Transverse colon (tissue), 4 donors: ENCODE data around the gene IL6R.
A peak's percentile ranks its signal among the peaks of the same experiment; 100 is the strongest.

ENCODE experiments used
- EP300 ChIP-seq: sonication (generic); formaldehyde crosslinking; IDR thresholded peaks from one replicate; pipeline ENCODE4 v1.6.1; 2017; ENCODE audit warnings: antibody characterized with exemption, low read depth
- POLR2A ChIP-seq: fragments of 450-650 bp; IDR thresholded peaks from one replicate; pipeline ENCODE4 v1.6.1; 2016; ENCODE audit warnings: antibody characterized with exemption, mild to moderate bottlenecking, moderate library complexity
- POLR2AphosphoS5 ChIP-seq, 3 donors: sonication (generic); formaldehyde crosslinking; IDR thresholded peaks; one replicate each; pipeline ENCODE4 v1.6.1; 2016; ENCODE audit warnings: antibody characterized with exemption in 3 of 3
- TF ChIP-seq, protein P1 (sequence below), 5 experiments: fragments of 200-600 bp in 3 of 5; fragments of 450-650 bp in 2 of 5; sonication (generic) in 3 of 5; IDR thresholded peaks; 1 replicate in 2 of 5; 2 replicates in 3 of 5; pipeline ENCODE4 v1.5.1; 2016 to 2017; ENCODE audit warnings: antibody characterized with exemption in 5 of 5, inconsistent platforms in 3 of 5, mild to moderate bottlenecking in 2 of 5, moderate library complexity in 1 of 5

DNA sequence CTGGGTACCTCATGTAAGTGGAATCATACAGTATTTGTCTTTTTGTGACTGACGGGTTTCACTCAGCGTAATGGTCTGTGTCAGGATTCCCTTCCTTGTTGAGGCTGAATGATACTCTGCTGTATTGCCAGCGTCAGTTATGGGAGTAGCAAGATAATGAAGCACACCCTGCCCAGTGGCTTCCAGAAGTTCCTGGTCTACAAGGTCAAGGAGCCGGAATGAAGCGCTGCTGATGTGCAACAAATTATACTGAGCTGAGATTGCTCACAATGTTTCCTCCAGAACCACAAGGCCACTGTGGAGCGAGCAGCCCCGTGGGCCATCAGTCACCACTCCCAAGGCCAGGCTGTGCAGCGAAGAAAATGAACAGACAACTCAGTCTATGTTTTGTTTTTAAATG, 72.9 kb downstream of the IL6R start:
- TF ChIP-seq, protein P1, sequence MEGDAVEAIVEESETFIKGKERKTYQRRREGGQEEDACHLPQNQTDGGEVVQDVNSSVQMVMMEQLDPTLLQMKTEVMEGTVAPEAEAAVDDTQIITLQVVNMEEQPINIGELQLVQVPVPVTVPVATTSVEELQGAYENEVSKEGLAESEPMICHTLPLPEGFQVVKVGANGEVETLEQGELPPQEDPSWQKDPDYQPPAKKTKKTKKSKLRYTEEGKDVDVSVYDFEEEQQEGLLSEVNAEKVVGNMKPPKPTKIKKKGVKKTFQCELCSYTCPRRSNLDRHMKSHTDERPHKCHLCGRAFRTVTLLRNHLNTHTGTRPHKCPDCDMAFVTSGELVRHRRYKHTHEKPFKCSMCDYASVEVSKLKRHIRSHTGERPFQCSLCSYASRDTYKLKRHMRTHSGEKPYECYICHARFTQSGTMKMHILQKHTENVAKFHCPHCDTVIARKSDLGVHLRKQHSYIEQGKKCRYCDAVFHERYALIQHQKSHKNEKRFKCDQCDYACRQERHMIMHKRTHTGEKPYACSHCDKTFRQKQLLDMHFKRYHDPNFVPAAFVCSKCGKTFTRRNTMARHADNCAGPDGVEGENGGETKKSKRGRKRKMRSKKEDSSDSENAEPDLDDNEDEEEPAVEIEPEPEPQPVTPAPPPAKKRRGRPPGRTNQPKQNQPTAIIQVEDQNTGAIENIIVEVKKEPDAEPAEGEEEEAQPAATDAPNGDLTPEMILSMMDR (IDR thresholded peaks at IDR 0.05), result no peak
- TF ChIP-seq POLR2A, result peak; percentile 71
- TF ChIP-seq POLR2AphosphoS5 (IDR thresholded peaks at IDR 0.05), result peak; percentile 45 to 88 (median 84)
- TF ChIP-seq EP300, result no peak
